HepG2 (cell line): ENCODE data around the gene NCOA7. TPM values are rescaled to one million over a fixed set of nuclear protein-coding genes. Genes with fewer than 3 reads are reported as not detected.

ENCODE experiments used
- AHR ChIP-seq: IDR thresholded peaks from 2 replicates; pipeline ENCODE4 v1.6.1; 2018; ENCODE audit warnings: missing genetic modification reagents, missing compliant biosample characterization
- CBFB ChIP-seq: sonication (generic); formaldehyde crosslinking; IDR thresholded peaks from 2 replicates; pipeline ENCODE4 v1.4.0; 2020; ENCODE audit warnings: missing genetic modification reagents
- KDM1A ChIP-seq: IDR thresholded peaks from 2 replicates; pipeline ENCODE4 v1.6.1; 2016; ENCODE audit warnings: missing compliant biosample characterization
- KMT2A ChIP-seq: sonication (generic); formaldehyde crosslinking; IDR thresholded peaks from 2 replicates; pipeline ENCODE4 v1.4.0; 2020; ENCODE audit warnings: missing genetic modification reagents
- MED1 ChIP-seq: sonication (generic); formaldehyde crosslinking; IDR thresholded peaks from 2 replicates; pipeline ENCODE4 v1.4.0; 2020; ENCODE audit warnings: missing genetic modification reagents
- MEF2D ChIP-seq: sonication (generic); formaldehyde crosslinking; IDR thresholded peaks from 2 replicates; pipeline ENCODE4 v1.5.1; 2020; ENCODE audit warnings: mild to moderate bottlenecking, missing genetic modification reagents
- MIXL1 ChIP-seq: IDR thresholded peaks from 2 replicates; pipeline ENCODE4 v1.6.1; 2016
- NFYB ChIP-seq: sonication (generic); formaldehyde crosslinking; IDR thresholded peaks from 2 replicates; pipeline ENCODE4 v1.4.0; 2020; ENCODE audit warnings: missing genetic modification reagents
- NR2F2 ChIP-seq: IDR thresholded peaks from 2 replicates; pipeline ENCODE4 v1.6.1; 2012; ENCODE audit warnings: low read depth, inconsistent platforms, borderline replicate concordance
- RBM22 ChIP-seq: fragments of 200-400 bp; formaldehyde crosslinking; optimal IDR thresholded peaks from 2 replicates; pipeline ENCODE3; 2017; ENCODE audit warnings: mild to moderate bottlenecking, low read length, moderate library complexity
- SMYD3 ChIP-seq: sonication (generic); formaldehyde crosslinking; IDR thresholded peaks from 2 replicates; pipeline ENCODE4 v1.8.1; 2023; ENCODE audit warnings: mild to moderate bottlenecking, missing genetic modification reagents
- SP140L ChIP-seq: sonication (generic); formaldehyde crosslinking; IDR thresholded peaks from 2 replicates; pipeline ENCODE4 v1.4.0; 2020; ENCODE audit warnings: missing genetic modification reagents, borderline replicate concordance
- YEATS2 ChIP-seq: sonication (generic); formaldehyde crosslinking; IDR thresholded peaks from 2 replicates; pipeline ENCODE4 v1.4.0; 2020; ENCODE audit warnings: missing genetic modification reagents, borderline replicate concordance
- ZC3H4 ChIP-seq: sonication (generic); formaldehyde crosslinking; IDR thresholded peaks from 2 replicates; pipeline ENCODE4 v1.4.0; 2020; ENCODE audit warnings: missing genetic modification reagents, borderline replicate concordance
- ZNF180 ChIP-seq: sonication (generic); formaldehyde crosslinking; IDR thresholded peaks from 2 replicates; pipeline ENCODE4 v1.4.0; 2020; ENCODE audit warnings: low read depth, missing genetic modification reagents, borderline replicate concordance
- ZNF225 ChIP-seq: sonication (generic); formaldehyde crosslinking; IDR thresholded peaks from 2 replicates; pipeline ENCODE4 v1.4.0; 2020; ENCODE audit warnings: mild to moderate bottlenecking, missing genetic modification reagents
- ZNF432 ChIP-seq: sonication (generic); formaldehyde crosslinking; IDR thresholded peaks from 2 replicates; pipeline ENCODE4 v1.5.0; 2020; ENCODE audit warnings: missing genetic modification reagents, mild to moderate bottlenecking, borderline replicate concordance
- ZNF451 ChIP-seq: sonication (generic); formaldehyde crosslinking; IDR thresholded peaks from 2 replicates; pipeline ENCODE4 v1.5.0; 2020; ENCODE audit warnings: mild to moderate bottlenecking, missing genetic modification reagents
- ZNF557 ChIP-seq: sonication (generic); formaldehyde crosslinking; IDR thresholded peaks from 2 replicates; pipeline ENCODE4 v1.4.0; 2020; ENCODE audit warnings: missing genetic modification reagents
- ZNF850 ChIP-seq: sonication (generic); formaldehyde crosslinking; conservative IDR thresholded peaks from 2 replicates; pipeline ENCODE4 v1.9.0; 2021; ENCODE audit warnings: mild to moderate bottlenecking, missing genetic modification reagents
- ZSCAN9 ChIP-seq: IDR thresholded peaks from 2 replicates; pipeline ENCODE4 v1.6.1; 2016; ENCODE audit warnings: borderline replicate concordance
- polyA plus RNA-seq, 8 experiments: library from polyadenylated mRNA; depleted of rRNA in 3 of 8; stranded (reverse) in 7 of 8; unstranded in 1 of 8; fragments of >200 nt; fragmentation: Illumina TruSeq in 4 of 8; extraction: Trizol in 4 of 8; gene quantifications; 2 replicates each; pipeline versions ENCODE4 v1.2.1 to v1.2.3, GENCODE V29; 2011 to 2016; ENCODE audit warnings: low read depth in 4 of 8, missing spikeins in 1 of 8, mixed read lengths in 1 of 8; ENCODE audit not compliant: insufficient read depth in 1 of 8
- total RNA-seq, 5 experiments: library from RNA; depleted of rRNA; stranded (reverse); fragments of >200 nt; fragmentation: Illumina TruSeq; extraction: Trizol; gene quantifications; 2 replicates each; pipeline ENCODE4 v1.2.3, GENCODE V29; 2016; ENCODE audit warnings: low read depth in 1 of 5
- TF ChIP-seq, protein P1 (sequence below): sonication (generic); IDR thresholded peaks from 2 replicates; pipeline ENCODE4 v1.6.1; 2016; ENCODE audit warnings: low read depth, borderline replicate concordance
- TF ChIP-seq, protein P2 (sequence below): sonication (generic); formaldehyde crosslinking; IDR thresholded peaks from 2 replicates; pipeline ENCODE4 v1.4.0; 2020; ENCODE audit warnings: missing genetic modification reagents, borderline replicate concordance
- TF ChIP-seq, protein P3 (sequence below): sonication (generic); formaldehyde crosslinking; IDR thresholded peaks from 2 replicates; pipeline ENCODE4 v1.5.0; 2020; ENCODE audit warnings: missing genetic modification reagents, mild to moderate bottlenecking, borderline replicate concordance

The NCOA7 gene
- total and polyA plus RNA-seq, 2 of the 13 experiments (the other 11 are each of a cell fraction or from before 2014, with no cell fraction given), result 13.6 to 20.8 TPM

DNA sequence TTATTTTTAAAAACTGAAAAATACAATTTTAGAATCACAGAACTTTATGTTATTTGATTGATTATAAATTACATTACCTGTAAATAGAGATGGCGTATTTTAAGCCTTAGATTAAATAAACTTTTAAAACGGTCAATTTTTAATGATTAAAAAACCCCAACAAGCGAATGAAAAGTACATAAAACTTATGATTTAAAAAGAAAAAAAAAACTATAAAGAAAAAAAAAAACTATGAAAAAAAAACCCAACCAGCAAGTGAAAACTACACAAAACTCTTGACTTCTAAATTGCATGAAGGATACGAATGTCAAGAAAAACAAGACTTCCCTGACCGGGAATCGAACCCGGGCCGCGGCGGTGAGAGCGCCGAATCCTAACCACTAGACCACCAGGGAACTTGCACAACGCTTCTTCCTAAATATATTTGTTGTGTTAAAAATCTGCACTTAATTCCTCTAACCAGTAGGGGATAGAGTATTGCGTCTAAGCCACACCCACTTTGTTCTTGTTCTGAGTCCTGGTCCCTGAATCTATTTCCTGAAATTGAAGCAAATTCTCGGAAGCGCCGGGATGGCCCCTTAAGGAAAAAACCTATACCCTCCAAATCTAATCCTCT is 10.7 kb upstream of the NCOA7 start (continued):
- TF ChIP-seq, protein P1, sequence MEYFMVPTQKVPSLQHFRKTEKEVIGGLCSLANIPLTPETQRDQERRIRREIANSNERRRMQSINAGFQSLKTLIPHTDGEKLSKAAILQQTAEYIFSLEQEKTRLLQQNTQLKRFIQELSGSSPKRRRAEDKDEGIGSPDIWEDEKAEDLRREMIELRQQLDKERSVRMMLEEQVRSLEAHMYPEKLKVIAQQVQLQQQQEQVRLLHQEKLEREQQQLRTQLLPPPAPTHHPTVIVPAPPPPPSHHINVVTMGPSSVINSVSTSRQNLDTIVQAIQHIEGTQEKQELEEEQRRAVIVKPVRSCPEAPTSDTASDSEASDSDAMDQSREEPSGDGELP, result peak; percentile 3; the same call in 1 of the 2 replicates
- peak; percentile 54; the same call in 1 of the 2 replicates for TF ChIP-seq YEATS2 (CRISPR knock-in tag)
- peak; percentile 19; the same call in 1 of the 2 replicates for TF ChIP-seq ZNF451 (CRISPR knock-in tag)
- TF ChIP-seq ZNF432 (CRISPR knock-in tag), result no peak
- TF ChIP-seq SMYD3 (CRISPR knock-in tag), result 0 out of 2 replicates have a peak, but pooled peaks have one; percentile 15
- TF ChIP-seq, protein P2, sequence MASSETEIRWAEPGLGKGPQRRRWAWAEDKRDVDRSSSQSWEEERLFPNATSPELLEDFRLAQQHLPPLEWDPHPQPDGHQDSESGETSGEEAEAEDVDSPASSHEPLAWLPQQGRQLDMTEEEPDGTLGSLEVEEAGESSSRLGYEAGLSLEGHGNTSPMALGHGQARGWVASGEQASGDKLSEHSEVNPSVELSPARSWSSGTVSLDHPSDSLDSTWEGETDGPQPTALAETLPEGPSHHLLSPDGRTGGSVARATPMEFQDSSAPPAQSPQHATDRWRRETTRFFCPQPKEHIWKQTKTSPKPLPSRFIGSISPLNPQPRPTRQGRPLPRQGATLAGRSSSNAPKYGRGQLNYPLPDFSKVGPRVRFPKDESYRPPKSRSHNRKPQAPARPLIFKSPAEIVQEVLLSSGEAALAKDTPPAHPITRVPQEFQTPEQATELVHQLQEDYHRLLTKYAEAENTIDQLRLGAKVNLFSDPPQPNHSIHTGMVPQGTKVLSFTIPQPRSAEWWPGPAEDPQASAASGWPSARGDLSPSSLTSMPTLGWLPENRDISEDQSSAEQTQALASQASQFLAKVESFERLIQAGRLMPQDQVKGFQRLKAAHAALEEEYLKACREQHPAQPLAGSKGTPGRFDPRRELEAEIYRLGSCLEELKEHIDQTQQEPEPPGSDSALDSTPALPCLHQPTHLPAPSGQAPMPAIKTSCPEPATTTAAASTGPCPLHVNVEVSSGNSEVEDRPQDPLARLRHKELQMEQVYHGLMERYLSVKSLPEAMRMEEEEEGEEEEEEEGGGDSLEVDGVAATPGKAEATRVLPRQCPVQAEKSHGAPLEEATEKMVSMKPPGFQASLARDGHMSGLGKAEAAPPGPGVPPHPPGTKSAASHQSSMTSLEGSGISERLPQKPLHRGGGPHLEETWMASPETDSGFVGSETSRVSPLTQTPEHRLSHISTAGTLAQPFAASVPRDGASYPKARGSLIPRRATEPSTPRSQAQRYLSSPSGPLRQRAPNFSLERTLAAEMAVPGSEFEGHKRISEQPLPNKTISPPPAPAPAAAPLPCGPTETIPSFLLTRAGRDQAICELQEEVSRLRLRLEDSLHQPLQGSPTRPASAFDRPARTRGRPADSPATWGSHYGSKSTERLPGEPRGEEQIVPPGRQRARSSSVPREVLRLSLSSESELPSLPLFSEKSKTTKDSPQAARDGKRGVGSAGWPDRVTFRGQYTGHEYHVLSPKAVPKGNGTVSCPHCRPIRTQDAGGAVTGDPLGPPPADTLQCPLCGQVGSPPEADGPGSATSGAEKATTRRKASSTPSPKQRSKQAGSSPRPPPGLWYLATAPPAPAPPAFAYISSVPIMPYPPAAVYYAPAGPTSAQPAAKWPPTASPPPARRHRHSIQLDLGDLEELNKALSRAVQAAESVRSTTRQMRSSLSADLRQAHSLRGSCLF, result peak; percentile 70; the same call in 1 of the 2 replicates
- 0 out of 2 replicates have a peak, but pooled peaks have one; percentile 61 for TF ChIP-seq ZNF850 (CRISPR knock-in tag)
- peak; percentile 67; the same call in 1 of the 2 replicates for TF ChIP-seq ZNF180 (CRISPR knock-in tag)
- no peak for TF ChIP-seq KMT2A (CRISPR knock-in tag)
- 0 out of 2 replicates have a peak, but pooled peaks have one; percentile 59 for TF ChIP-seq ZNF557 (CRISPR knock-in tag)
- no peak for TF ChIP-seq AHR (CRISPR knock-in tag)
- TF ChIP-seq NR2F2, result peak; percentile 63; the same call in 1 of the 2 replicates
- TF ChIP-seq, protein P3, sequence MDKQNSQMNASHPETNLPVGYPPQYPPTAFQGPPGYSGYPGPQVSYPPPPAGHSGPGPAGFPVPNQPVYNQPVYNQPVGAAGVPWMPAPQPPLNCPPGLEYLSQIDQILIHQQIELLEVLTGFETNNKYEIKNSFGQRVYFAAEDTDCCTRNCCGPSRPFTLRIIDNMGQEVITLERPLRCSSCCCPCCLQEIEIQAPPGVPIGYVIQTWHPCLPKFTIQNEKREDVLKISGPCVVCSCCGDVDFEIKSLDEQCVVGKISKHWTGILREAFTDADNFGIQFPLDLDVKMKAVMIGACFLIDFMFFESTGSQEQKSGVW (CRISPR knock-in tag), result no peak
- peak; percentile 73 for TF ChIP-seq MED1 (CRISPR knock-in tag)
- TF ChIP-seq MEF2D (CRISPR knock-in tag), result peak; percentile 4; the same call in 1 of the 2 replicates
- TF ChIP-seq CBFB (CRISPR knock-in tag), result peak; percentile 38; the same call in 1 of the 2 replicates
- TF ChIP-seq NFYB (CRISPR knock-in tag), result 0 out of 2 replicates have a peak, but pooled peaks have one; percentile 20
- TF ChIP-seq SP140L (CRISPR knock-in tag), result 0 out of 2 replicates have a peak, but pooled peaks have one; percentile 78
- TF ChIP-seq RBM22, result peak; percentile 93
- no peak for TF ChIP-seq ZNF225 (CRISPR knock-in tag)
- TF ChIP-seq ZC3H4 (CRISPR knock-in tag), result no peak
- TF ChIP-seq KDM1A (CRISPR knock-in tag), result peak; percentile 78; the same call in 1 of the 2 replicates
- TF ChIP-seq ZSCAN9 (CRISPR knock-in tag), result peak; percentile 78
- TF ChIP-seq MIXL1 (CRISPR knock-in tag), result peak; percentile 93
